Peyer's patch (tissue), 4 donors: Measurements from ENCODE around the gene IKZF3. TPM values are rescaled to one million over a fixed set of nuclear protein-coding genes. Genes with fewer than 3 reads are reported as not detected.

Experiments
- DNase-seq, 3 donors: peaks; one replicate each; pipeline ENCODE4 v3.0.0-alpha.2; 2017 to 2019
- H3K27ac ChIP-seq, 4 donors: fragments of 200-600 bp; sonication (generic); one replicate each; pipeline ENCODE4 v1.5.1; 2016 to 2019
- H3K27me3 ChIP-seq, 2 donors: fragments of 200-600 bp; sonication (generic); one replicate each; pipeline ENCODE4 v1.5.1; 2019
- H3K36me3 ChIP-seq, 3 donors: fragments of 200-600 bp; sonication (generic); one replicate each; pipeline ENCODE4 v1.5.1; 2016 to 2019
- H3K4me1 ChIP-seq, 4 donors: fragments of 200-600 bp; sonication (generic); one replicate each; pipeline ENCODE4 v1.5.1; 2016 to 2019
- H3K4me3 ChIP-seq, 4 donors: fragments of 200-600 bp; sonication (generic); 1 replicate in 3 of 4; 2 replicates in 1 of 4; pipeline ENCODE4 v1.5.1; 2016 to 2019; ENCODE audit warnings: mild to moderate bottlenecking in 1 of 4
- H3K9me3 ChIP-seq, 4 donors: fragments of 200-600 bp; sonication (generic); one replicate each; pipeline ENCODE4 v1.5.1; 2016 to 2019; ENCODE audit warnings: mild to moderate bottlenecking in 1 of 4
- CTCF ChIP-seq, 6 experiments: fragments of 450-650 bp in 4 of 6; fragments of 200-600 bp in 2 of 6; sonication (generic) in 1 of 6; IDR thresholded peaks; one replicate each; pipeline ENCODE4 v1.5.1; 2017 to 2019; ENCODE audit warnings: antibody characterized with exemption in 6 of 6, mild to moderate bottlenecking in 3 of 6, moderate library complexity in 1 of 6
- POLR2A ChIP-seq, 2 donors: fragments of 450-650 bp; IDR thresholded peaks; one replicate each; pipeline ENCODE4 v1.5.1; 2017; ENCODE audit warnings: antibody characterized with exemption in 2 of 2, mild to moderate bottlenecking in 2 of 2, moderate library complexity in 2 of 2
- total RNA-seq, 4 donors: library from RNA; depleted of rRNA; stranded (reverse); fragments of >200 nt; gene quantifications; one replicate each; pipeline ENCODE4 v1.1.0, GENCODE V29; 2016

The IKZF3 gene
- total RNA-seq, 4 donors from 2014 or later = 5.4 to 45.4 (median 7.0) TPM

GRCh38 chr17:39775031-39775430 lies 89.1 kb downstream of the IKZF3 start:
- Histone ChIP-seq H3K4me3 (peak overlapping the region in 3 of 4 donors; percentile 32 to 35 (median 35)), H3K36me3 (no peaks in the 10 kb centered on the region), H3K4me1 (peaks cover 0 to 13% (median 0%) of the 10 kb centered on the region in 4 donors), H3K27me3 (no peaks in the 10 kb centered on the region), H3K9me3 (no peaks in the 10 kb centered on the region), H3K27ac (peak overlapping the region; percentile 15 to 81 (median 69))
- DNase-seq = no peak
- TF ChIP-seq CTCF (IDR thresholded peaks at IDR 0.05) (no peak), POLR2A (IDR thresholded peaks at IDR 0.05) (no peak)

DNA sequence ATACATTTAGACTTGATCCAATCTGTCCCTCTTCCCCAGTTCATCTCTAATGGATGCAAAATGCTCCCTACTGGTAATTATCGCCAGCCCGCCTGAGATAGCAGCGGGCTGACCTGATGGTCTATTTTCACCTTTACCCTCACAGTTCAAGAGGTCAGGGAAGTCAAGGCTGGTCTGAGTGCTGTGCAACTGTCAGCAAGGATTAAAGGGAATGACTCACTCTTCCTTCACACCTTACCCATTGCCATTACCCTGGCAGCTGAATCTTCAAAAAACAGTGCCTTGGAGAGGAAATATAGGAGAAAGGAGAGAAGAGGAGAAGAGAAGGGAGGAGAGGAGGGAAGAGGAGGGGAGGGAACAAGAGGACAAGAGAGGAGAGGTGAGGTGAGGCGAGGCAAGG lies 90.1 kb downstream of the IKZF3 start:
- Histone ChIP-seq H3K9me3 (no peaks in the 10 kb centered on the region), H3K27ac (peak overlapping the region; percentile 65 to 81 (median 74)), H3K36me3 (no peaks in the 10 kb centered on the region), H3K4me3 (peak overlapping the region in 2 of 4 donors; percentile 0 to 13), H3K27me3 (no peaks in the 10 kb centered on the region), H3K4me1 (peaks cover 0 to 19% (median 2%) of the 10 kb centered on the region in 4 donors)
- no peak for DNase-seq
- TF ChIP-seq POLR2A (IDR thresholded peaks at IDR 0.05) (no peak), CTCF (IDR thresholded peaks at IDR 0.05) (no peak)

DNA sequence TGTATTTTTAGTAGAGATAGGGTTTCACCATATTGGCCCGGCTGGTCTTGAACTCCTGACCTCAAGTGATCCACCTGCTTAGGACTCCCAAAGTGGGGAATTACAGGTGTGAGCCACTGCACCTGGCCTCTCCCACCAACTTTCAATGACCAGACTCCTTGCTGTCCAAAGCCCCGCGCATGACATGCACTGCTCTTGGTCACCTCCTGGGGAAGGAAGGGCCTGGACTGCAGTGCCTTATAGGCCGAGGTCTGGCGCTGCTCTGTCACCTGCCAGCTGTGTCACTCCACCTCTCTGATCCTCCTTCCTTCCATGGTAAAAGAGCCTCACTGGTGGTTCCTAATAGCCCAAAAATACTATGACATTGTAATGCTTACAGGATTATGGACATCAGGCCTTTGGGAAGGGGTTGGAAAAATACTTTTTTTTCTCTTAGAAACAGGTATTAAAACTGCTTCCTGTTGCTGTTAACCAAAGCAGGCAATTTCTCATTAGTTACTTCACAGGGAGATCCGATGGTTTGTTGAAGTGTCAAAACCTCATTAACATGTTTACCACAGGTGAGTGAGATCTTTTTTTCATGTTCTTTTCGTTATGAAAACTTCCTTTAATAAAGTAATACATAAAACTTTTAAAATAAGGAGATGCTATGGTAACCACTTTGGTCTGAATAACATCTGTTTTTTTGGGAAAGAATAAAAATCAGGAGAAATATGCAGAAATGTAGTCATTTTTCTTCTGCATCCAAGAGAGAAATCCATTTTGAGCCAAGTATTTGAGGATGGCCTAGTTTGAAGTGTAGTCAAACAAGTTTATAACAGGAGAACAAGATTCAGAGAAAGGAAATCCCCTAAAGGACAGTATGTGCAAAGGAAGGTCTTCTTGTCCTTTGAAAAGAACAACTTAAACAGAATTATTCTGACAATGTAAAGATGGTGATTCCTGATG lies 90.9 kb downstream of the IKZF3 start:
- peak overlapping the region in 1 of 4 donors; percentile 19 for H3K4me3 ChIP-seq
- H3K9me3 ChIP-seq = no peaks in the 10 kb centered on the region
- no peak for TF ChIP-seq CTCF (IDR thresholded peaks at IDR 0.05)
- TF ChIP-seq POLR2A (IDR thresholded peaks at IDR 0.05) = no peak
- DNase-seq = no peak
- H3K27me3 ChIP-seq = no peaks in the 10 kb centered on the region
- no peaks in the 10 kb centered on the region for H3K36me3 ChIP-seq
- peaks cover 0 to 19% (median 3%) of the 10 kb centered on the region in 4 donors for H3K4me1 ChIP-seq
- peak overlapping the region; percentile 69 to 81 (median 77) for H3K27ac ChIP-seq

GRCh38 chr17:39772415-39772814 lies 91.7 kb downstream of the IKZF3 start:
- H3K36me3 ChIP-seq = no peaks in the 10 kb centered on the region
- TF ChIP-seq POLR2A (IDR thresholded peaks at IDR 0.05) (no peak), CTCF (IDR thresholded peaks at IDR 0.05) (no peak)
- DNase-seq = peak in 1 of 3 donors; percentile 51
- H3K27ac ChIP-seq = peak overlapping the region; percentile 69 to 81 (median 77)
- H3K4me1 ChIP-seq = peaks cover 0 to 19% (median 5%) of the 10 kb centered on the region in 4 donors
- H3K9me3 ChIP-seq = no peaks in the 10 kb centered on the region
- no peaks in the 10 kb centered on the region for H3K27me3 ChIP-seq
- peak overlapping the region in 1 of 4 donors; percentile 19 for H3K4me3 ChIP-seq

DNA sequence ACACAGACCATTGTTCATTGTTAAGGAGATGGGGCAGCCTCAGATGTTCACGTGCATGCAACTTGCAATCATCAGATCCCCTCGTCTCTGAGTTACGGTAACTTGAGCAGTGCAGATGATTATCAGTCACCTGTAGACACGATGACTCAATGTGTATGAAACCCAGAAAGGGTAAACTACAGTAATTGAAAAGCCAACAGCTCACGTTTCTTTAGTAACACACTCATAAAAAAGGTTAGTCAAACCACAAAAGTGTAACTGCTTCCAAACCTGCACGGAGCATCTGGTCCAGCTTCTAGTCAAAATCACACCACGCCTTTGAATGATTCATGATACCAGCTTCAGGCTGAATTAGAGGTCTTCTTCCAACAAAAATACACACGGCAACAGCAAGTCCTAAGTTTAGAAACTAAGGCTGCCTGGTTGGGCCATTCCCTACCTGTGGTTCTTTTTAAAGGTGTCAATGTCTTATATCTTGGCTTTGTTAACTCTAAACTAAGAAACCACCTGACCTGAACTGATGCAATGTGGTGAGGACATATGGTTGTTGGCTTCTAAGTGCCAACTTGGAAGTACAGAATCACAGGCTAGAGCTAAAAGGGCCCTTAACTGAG lies 94.0 kb downstream of the IKZF3 start:
- no peak for TF ChIP-seq CTCF (IDR thresholded peaks at IDR 0.05)
- no peak for TF ChIP-seq POLR2A (IDR thresholded peaks at IDR 0.05)
- Histone ChIP-seq H3K9me3 (no peaks in the 10 kb centered on the region), H3K27ac (peak overlapping the region in 3 of 4 donors; percentile 32 to 81 (median 57)), H3K36me3 (no peaks in the 10 kb centered on the region), H3K4me3 (peak overlapping the region in 1 of 4 donors; percentile 4), H3K27me3 (no peaks in the 10 kb centered on the region), H3K4me1 (peaks cover 0 to 20% (median 5%) of the 10 kb centered on the region in 4 donors)
- peak in 1 of 3 donors; percentile 32 for DNase-seq
